GM19238 (cell line): ENCODE measurements around the gene MYO16.

Experiments
- DNase-seq: peaks from one replicate; pipeline ENCODE4 v3.0.0; 2011; ENCODE audit warnings: low spot score; ENCODE audit not compliant: insufficient read length

Gene MYO16

GRCh38 chr13:109150696-109151095 lies 521.3 kb downstream of the MYO16 start:
- no peak for DNase-seq

- DNase-seq, result no peak
Measured at GRCh38 chr13:109151255-109151654, 521.8 kb downstream of the MYO16 start.

GRCh38 chr13:109151696-109152095 lies 522.3 kb downstream of the MYO16 start:
- no peak for DNase-seq

GRCh38 chr13:109152311-109152820 lies 523.0 kb downstream of the MYO16 start:
- DNase-seq, result no peak

- no peak for DNase-seq
Measured at GRCh38 chr13:109152941-109153340, 523.5 kb downstream of the MYO16 start.

- DNase-seq, result no peak
Measured at GRCh38 chr13:109154146-109154545, 524.7 kb downstream of the MYO16 start.

GRCh38 chr13:109154546-109154945 lies 525.1 kb downstream of the MYO16 start:
- no peak for DNase-seq

GRCh38 chr13:109154966-109155761 lies 525.8 kb downstream of the MYO16 start:
- no peak for DNase-seq

GRCh38 chr13:109156181-109156935 lies 526.9 kb downstream of the MYO16 start:
- no peak for DNase-seq

GRCh38 chr13:109157275-109157674 lies 527.9 kb downstream of the MYO16 start:
- no peak for DNase-seq

GRCh38 chr13:109158383-109158782 lies 529.0 kb downstream of the MYO16 start:
- no peak for DNase-seq

- no peak for DNase-seq
Measured at GRCh38 chr13:109159650-109160309, 530.4 kb downstream of the MYO16 start.

GRCh38 chr13:109160357-109160756 lies 530.9 kb downstream of the MYO16 start:
- DNase-seq, result no peak

- DNase-seq, result no peak
Measured at GRCh38 chr13:109160887-109161669, 531.7 kb downstream of the MYO16 start.

GRCh38 chr13:109162248-109163036 lies 533.0 kb downstream of the MYO16 start:
- DNase-seq, result peak; percentile 51

GRCh38 chr13:109163037-109163379 lies 533.6 kb downstream of the MYO16 start:
- no peak for DNase-seq

GRCh38 chr13:109165417-109165904 lies 536.0 kb downstream of the MYO16 start:
- no peak for DNase-seq

GRCh38 chr13:109166804-109167203 lies 537.4 kb downstream of the MYO16 start:
- no peak for DNase-seq

- no peak for DNase-seq
Measured at GRCh38 chr13:109172136-109172535, 542.7 kb downstream of the MYO16 start.

GRCh38 chr13:109175666-109176065 lies 546.3 kb downstream of the MYO16 start:
- DNase-seq, result no peak
